Brain pericyte (primary cell): ENCODE results near the gene MIPOL1.

Experiments used
- DNase-seq: peaks from one replicate; pipeline ENCODE4 v3.0.0-alpha.2; 2012; ENCODE audit warnings: low read depth, low spot score

MIPOL1 gene

DNA sequence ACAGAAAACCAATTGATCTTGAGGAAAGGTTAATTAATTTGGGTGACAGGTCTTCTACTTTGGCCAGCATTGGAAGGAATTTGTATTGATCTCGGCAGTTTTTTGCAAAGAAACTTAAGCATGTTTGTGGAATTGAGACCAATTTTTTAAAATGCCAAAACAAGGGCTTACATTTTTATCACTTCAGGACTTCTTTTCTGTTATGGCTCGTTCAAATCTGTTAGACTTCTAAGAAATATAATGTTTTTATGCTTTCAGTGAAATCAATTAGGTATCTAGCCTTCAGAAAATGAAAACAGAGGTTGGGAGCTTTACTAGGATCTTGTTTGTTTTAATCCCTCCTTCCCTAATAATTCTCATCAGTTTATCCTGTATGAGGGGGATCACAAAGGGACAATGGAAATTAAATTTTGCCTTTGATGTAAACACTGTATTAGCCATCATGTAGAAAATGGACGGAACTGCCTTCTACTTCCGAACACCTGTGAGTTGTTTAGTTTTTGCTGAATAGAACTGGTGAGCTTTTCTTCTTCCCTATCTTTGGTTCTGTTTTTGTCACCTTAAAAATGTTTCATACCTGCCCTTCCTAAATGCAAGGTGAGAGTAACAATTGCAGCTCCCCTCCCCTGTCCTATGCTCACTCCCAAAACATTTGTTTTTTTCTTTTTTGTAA lies 389.5 kb downstream of the MIPOL1 start:
- DNase-seq, result no peak

DNA sequence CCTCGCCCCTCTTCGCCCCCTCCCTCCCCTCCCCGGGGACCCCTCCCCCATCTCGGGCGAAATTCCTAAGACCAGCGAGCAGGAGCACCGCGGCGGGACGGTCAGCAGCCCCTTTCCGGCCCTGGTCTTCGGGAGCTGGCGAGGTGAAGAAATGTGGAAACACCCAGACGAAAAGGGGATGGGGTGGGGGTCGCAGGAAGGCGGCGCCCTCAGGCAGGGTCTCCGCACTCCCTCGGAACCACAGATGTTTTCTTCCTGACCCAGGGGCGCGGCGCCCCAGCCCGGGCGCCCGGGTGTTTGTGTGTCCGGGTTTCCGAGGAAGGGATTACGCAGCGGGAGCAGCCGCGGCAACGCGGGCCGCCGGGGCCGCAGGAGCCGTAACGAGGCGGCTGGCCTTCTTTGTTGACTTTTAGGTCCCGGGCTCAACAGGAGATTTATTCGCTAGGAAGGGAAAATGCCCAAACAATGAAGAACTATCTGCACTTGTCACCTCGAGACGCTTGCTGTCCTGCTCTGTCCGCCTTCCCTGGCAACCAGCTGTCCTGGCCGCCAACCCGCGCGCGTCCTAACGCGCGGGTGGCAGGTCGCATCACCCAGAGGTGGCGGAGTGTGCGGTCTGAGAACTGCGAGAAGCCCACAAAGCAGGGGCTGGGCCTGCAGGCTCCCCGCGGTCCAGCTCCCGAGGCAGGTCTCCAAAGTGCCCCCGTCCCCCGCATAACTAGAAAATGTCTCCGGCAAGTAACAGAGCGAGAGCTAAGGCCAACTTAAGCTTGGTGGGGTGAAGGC lies 390.3 kb downstream of the MIPOL1 start:
- no peak for DNase-seq

GRCh38 chr14:37588667-37588955 lies 390.9 kb downstream of the MIPOL1 start:
- no peak for DNase-seq

GRCh38 chr14:37588956-37589714 lies 391.4 kb downstream of the MIPOL1 start:
- DNase-seq, result no peak

- DNase-seq, result no peak
Observed at GRCh38 chr14:37589715-37590427, 392.1 kb downstream of the MIPOL1 start.

DNA sequence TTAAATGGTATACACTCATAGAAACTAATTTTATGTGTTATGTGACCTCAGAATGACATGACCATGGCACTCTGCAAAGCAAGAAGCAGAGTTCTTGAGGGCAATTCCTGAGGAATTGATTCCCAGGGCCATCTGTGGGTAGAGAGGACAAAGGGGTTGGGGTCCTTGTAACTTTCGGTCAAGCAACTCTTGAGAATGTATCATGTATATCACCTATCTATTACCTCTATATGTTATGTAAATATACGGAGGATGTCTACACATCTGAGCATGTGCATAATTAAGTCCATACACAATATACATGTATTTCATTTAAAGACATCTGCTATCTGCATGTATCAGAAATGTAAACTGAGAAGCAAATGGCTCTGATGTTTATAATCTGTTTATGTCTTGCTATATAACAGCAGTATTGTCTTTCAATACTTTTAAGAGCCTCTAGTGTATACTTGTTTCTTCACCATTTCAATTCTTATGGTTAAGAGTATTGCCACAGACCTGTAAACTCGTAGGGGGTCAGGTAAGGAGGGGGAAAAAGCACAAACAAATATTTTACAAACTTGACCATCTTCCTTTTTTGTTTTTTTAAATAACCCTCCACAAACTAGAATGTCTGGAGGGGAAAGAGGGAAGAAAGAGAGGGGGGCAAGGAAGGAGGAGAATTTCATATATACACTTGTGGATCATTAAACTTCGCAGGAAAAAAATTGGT lies 392.8 kb downstream of the MIPOL1 start:
- no peak for DNase-seq

DNA sequence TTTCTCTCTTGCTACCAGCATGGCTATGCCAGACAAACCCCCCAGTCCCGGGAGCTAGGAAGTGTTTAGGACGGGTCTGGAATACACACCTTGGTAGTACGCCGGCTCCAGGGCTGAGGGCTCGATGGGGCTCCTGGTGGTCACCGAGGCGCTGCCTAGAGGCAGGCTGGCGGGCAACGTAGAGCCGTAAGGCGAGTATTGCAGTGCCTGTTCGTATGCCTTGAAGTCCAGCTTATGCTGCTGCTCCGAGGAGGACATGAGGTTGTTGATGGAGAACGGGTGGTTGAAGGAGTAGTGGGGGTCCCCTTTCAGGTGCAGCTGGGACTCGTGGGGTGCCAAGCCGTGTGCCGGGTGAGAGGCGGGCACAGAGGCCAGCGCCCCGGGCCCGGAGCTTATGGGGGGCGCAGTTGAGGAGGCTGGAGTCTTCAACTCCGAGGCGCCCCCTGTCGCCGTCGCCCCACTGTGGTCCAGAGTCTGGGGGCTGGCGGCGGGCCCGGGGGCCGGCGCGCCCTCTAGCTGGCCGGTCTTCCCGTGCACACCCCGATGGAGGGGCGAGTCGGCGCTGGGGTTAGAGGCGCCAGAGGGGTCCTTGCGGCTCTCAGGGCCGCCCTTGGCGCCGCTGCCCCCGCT lies 393.7 kb downstream of the MIPOL1 start:
- DNase-seq, result no peak

GRCh38 chr14:37591941-37592481 lies 394.3 kb downstream of the MIPOL1 start:
- no peak for DNase-seq

DNA sequence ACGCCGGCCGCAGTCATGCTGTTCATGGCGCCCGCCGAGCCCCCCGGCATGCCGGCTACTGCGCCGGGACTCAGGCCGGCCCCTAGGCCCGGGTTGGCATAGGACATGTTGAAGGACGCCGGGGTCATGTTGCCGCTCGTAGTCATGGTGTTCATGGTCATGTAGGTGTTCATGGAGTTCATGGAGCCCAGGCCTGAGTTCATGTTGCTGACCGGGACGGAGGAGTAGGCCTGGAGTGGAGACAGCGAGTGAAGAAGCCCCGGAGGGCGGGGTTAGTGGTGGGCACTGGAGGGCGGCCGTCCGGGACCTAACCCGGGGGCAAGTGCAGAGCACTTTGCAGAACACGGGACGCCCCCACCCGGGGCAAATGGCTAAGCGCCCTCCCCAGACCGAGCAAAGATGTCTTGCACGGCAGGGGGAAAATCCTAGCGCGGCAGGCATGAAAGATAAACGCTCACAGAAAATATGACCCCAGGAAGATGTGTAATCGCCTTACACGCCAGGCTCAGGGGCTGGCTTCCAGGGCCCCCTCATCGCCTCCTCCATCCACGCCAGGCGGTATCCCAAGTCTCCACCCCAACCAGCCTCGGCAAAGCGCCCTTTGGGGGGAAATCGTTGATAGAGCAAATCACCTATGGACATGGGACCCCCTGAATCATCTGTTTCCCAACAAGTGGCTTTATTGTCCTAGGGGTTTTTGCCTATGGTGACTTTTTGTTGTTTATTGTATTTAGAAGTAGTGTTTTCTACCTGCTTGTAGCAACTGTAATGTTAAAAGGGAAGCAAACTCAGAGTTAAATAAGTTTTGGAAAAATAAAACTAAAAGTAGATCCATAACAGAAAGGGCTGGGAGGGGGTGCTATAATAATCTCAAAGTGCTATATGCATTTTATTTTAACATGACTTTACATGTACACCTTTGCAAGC lies 395.0 kb downstream of the MIPOL1 start:
- no peak for DNase-seq

DNA sequence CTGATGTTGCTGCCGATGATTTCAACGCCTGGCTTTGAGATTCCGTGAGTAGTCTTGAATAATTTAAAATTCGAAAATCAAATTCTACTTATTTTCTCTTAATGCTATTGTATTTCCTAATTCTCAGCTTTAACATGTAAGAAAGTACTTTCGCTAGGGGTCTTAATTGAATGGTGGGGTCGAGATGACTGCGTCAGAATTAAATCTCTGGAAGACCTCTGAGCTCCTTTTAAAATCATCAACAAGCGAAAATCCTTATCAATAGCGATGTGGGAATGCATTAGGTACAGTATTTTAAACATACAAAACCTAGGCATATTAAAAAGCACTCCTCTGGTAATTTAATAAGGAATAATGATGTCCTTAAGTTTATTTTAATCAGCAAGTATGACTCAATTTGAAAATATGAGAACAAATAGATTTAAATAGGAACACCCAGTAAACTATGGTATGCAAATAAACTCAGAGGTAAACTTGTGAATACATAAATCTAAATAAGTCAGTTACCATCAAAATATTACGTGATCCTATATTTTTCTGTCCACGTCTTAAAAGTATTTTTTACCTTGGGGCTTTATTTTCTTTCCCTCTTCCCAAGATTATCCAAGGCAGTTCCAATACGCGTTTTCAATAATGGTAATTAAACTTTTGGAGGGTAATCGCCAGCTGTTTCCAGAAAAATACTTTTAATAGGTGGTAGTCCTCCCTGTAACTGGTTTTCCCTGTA lies 395.9 kb downstream of the MIPOL1 start:
- no peak for DNase-seq

GRCh38 chr14:37594238-37594970 lies 396.7 kb downstream of the MIPOL1 start:
- DNase-seq, result no peak

GRCh38 chr14:37594971-37595808 lies 397.5 kb downstream of the MIPOL1 start, which contains the start of the genes FOXA1 and TTC6:
TSS of gene FOXA1 (minus strand) at chr14:37595249. CDS start at chr14:37594972, 277 bp downstream.
TSS of gene TTC6 (plus strand) at chr14:37595629. CDS start at chr14:37622065, 26,436 bp downstream.
- no peak for DNase-seq

GRCh38 chr14:37595809-37596621 lies 398.3 kb downstream of the MIPOL1 start:
- no peak for DNase-seq

GRCh38 chr14:37596790-37597472 lies 399.2 kb downstream of the MIPOL1 start:
- DNase-seq, result no peak

GRCh38 chr14:37597538-37597913 lies 399.8 kb downstream of the MIPOL1 start:
- DNase-seq, result no peak
